Measurements from ENCODE around the gene ZNF451.

The ZNF451 gene

DNA sequence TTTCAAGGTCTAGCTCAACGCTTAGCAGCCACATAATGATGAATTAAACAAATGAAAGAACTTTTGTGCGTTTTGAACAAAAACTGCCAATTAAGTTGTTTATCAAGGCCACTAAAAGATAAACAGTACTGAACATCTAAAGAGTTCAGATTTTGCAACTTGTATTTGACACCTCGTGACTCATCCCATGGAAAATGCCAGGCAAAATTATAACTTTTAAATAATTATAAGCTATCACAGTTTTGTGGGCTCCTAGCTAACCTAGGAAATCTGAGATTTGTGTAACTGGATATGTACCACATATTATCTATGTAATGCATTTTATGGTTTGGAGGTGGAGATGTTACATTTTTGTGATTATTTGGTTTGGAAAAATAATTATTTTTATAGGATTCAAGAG lies 72.5 kb downstream of the ZNF451 start:
- no peak for DNase-seq

DNA sequence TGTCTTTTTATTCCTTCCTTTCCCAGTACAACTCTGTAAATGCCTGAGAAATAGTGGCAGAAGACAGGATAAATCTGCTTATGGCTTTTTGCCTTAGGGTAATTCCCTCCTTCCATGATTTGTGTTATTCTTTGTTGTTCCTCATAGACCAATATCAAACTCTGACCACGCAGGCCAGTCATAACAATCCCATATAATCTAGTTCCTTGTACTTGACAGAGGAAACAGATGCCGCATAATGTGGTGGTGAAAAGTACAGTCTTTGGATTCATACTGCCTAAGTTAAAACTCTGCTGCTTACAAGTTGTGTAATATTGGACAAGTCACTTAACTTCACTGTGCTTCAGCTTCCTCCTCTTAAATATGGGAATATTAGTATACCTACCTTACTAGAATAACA lies 74.0 kb downstream of the ZNF451 start:
- peak; percentile 17 for DNase-seq

DNA sequence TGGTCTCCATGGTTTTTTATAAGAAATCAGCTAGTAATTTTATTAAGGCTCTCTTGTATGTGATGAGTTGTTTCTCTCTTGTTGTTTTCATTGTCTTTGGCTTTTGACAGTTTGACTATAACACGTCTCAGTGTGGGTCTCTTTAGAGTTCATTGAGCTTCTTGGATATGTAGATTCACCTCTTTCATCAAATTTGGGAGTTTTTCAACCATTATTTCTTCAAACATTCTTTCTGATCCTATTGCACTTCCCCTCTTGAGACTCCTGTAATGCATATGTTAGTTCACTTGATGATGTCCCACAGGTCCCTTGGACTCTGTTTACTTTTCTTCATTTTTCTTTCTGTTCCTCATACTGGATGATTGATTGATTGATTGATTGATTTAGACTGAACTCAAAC lies 75.1 kb downstream of the ZNF451 start:
- DNase-seq: no peak

DNA sequence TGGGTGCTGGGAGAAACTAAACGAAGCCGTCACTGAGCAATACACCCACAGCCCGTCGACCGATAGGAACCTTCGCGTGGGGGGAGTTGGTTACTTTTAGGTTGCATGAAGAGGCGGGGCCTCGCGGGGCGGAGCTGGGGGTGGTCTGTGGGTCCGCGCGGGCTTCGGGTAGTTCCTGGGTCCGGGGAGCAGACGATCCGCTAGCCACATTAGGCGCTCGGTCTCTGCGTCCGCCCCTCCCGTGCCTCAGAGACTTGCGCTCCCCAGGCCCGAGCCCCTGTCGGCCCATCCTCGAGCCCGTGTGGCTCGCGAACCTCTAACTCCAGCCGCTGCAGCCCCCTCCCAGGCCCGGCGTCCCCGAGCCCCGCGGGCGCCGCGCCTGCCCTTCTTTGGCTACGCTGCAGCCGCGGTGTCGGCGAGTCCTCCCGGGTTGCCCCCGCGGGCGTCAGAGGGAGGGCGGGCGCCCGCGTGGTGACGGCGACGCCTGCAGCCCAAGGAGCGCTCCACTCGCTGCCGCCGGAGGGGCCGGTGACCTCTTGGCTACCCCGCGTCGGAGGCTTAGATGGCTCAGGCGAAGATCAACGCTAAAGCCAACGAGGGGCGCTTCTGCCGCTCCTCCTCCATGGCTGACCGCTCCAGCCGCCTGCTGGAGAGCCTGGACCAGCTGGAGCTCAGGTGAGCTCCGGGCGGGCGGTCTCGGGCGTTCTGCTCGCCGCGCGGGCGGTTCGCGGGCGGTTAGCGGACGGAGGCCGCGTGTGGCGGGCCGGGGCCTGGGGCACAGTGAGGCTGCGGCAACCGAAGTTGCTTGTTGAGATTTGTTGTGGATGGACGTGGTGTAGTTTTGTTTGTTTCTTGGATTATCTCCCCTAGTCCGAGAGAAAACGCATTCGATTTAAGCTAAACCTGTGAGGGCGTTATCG lies 82.4 kb downstream of the ZNF451 start, which contains the start of gene BAG2:
TSS of gene BAG2 (plus strand) at position 191 of the 920 bp plus-strand sequence. CDS start at position 563, 372 bp downstream.
- peak; percentile 84 for DNase-seq

DNA sequence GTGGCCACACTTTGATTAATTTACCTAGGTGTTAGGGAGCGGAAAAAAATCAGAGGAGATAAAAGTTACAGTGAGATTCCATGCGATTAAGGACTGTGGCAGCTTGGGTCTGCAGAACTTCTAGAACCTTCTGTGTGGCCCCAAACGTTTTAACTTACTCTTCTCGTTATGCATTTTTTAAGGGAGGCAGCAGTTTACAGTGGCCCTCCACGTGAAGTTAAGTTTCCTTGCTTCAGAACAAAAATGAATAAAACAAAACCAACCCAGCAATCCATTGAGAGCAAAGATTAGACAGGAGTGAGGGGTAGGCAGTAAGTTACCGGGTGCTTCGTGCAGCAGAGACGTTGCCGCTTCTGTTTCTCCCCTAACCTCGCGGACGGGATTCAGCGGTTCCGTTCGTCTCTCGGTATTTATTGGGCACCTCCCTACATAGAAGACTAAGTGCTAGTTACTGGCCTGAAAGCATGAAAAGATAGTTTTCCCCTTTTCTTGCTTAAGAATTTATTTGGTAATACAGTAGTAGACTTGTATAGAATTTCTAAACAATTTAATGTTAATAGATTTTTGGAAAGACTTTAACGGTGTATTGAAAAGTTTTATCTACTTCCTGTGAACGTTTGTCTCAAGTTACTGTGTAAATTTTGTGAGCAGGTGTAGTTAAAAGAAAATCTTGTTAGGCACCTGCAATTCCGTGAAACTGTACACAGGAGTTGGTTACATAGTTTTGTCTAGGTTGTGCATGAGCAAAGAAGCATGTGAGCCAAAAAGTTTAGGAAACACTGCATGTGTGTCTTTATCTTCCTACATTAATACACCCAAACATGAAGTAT lies 83.3 kb downstream of the ZNF451 start:
- DNase-seq: no peak

DNA sequence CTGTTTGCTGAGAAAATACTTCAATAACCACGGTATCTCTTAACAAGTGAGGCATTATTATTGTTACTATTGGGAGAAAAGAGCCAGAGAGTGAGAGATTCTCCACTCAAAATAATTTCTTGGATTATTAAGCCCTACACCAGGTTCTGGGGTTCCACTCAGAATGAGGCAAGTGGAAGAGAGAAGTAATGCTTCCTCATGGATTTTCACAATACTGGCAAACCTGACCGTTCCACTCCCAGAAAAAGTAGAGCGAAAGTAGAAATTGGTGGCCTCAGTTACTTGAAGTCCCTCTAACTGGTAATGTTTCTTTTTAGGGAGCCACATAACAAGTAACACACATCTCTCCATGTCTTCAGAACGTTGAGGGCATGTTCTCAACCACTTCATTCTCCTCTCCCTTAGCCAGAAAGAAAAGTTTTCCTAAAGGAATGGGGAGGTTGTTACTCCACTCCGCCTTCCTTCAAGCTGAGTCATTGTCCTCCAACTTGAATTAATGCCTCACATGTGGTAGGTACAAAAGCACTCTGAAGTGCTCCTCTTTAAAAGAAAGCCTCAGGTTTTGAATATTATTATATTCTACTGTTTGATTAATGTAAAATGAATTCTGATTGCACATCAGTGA lies 84.0 kb downstream of the ZNF451 start:
- no peak for DNase-seq

DNA sequence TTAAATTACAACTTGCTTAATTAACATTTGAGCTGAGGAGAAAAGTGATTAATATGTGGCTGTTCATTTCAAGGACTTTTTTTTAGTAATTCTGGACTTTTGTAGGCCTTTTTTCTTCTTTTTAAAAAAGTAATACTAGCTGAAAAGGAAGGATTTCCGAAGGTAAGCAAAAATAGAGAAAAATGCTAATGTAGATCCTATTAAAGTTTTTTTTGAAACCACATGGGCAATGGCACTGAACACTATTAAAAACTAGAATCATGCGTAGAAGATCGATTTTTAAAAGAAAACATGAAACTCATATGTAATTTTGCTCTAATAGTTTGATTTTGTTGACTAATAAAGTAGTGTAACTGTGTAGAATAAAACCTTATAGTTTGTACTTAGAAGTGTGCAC lies 84.5 kb downstream of the ZNF451 start:
- DNase-seq: no peak

DNA sequence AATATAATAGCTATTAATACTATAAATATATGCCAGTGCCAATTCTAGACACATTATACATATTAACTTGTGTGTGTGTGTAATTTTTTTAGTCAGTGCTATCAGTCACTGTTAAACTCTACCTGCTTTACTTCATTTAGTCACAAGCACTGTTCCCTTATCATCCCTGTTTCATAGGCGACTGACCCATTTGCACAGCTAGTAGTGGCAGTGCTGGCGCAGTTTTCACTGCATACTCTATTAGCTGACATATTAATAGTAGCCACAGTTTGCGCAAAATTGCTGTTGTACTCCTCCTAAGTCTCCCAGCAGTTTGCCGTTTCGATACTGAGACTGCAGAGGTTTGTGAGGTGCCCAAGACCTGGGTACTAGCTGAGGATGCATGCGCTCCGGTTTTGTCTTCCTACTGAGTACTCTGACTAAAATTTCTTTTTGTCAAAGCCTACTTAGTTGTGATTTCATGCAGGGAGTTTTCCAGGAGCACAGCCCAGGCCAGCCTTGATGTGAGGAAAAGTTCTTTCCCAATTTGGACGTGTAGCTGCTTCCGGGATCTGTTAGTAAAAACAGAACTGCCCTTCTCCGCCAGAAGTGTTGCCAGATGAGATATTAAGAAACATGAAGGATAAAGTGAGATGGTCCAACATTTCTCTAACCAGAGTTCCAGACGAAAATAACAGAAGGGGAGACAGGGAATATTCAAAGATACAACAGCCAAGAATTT lies 87.7 kb downstream of the ZNF451 start:
- DNase-seq: no peak

DNA sequence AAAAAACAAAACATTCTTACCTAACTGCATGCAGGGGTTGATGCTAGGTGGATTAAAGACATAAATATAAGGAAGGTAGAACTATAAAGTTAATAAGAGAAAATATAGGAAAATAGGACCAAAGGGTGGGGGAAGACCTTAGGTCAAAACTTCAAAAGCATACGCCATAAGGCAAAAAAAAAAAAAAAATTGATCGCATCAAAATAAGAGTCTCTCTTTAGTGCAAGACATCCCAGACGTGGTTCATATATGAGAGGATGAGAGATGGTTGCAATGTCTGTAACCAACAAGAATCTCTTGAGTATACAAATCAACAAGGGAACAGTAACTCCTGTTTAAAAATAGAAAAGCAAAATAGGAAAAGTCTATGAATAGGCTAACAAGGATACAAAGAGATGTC lies 90.6 kb downstream of the ZNF451 start:
- DNase-seq: no peak

DNA sequence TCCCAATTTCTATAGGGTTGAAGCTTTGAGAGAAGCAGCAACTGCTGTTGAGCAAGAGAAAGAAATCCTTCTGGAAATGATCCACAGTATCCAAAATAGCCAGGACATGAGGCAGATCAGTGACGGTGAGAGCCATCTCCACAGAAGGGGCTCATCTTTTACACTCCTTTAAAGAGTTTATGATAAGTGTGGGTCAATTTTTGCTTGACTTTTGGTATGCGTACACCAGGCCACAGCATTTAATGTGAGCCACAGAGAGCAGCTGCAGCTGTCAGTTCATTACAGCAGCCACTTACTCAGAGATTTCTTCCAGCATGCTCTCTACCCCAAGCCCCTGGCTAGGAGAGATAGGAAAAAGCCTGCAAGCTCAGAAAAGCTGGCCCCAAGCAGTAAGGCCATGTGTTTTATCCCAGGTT lies 92.0 kb downstream of the ZNF451 start:
- no peak for DNase-seq

DNA sequence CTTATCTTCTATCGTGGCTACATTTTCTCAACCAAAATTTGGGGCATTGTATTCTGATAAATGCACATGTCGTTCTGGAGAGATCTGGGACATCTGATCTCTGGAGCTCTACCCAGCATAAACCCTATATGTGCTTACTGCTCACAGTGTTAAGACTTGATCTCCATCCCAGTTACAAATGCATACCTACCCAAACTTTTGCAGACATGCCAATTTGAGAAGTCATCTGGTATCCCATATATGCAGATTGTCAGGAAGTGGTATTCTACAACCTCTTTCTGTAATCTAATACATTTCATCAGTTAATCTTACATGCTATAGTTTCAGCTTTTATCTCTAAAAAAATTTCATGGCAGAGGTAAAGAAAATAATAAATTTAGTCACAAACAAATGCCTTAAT lies 93.3 kb downstream of the ZNF451 start:
- DNase-seq: no peak

DNA sequence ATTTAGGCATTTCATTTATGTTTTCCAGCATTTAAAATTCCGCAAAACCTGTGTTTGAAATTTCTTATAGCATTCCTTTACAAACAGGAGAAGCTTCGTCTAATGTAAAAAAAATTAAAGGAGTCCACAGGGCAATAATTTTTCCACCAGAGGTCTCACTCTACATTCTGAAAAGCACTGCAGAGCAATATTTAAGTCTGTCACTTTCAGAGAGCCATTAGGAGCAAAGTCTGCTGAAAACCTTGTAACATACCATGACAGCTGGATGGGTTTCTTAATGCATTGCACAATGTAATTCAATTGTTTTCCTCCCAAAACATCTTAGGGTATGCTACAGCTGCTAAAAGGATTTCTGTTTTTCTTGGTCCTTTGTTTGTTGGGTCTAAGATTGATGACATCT lies 100.2 kb downstream of the ZNF451 start:
- no peak for DNase-seq

DNA sequence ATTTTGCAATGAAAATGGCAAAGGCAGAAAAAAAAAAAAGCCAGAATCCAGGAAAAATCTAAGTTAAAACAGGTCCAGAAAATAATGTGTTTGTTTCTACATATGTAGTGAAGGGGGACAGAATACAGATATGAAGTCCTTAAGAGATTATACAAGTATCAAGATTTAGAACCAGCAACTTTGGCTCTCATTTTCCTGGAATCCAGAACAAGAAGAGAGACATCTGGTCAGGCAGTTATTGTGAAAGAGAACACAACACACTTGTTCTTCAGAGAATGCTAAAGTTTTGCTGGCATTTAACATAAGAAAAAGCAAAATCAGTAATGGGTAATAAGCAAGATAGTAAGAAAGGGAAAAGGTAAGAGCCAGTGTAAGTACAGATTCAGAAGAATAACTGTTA lies 103.2 kb downstream of the ZNF451 start:
- no peak for DNase-seq

DNA sequence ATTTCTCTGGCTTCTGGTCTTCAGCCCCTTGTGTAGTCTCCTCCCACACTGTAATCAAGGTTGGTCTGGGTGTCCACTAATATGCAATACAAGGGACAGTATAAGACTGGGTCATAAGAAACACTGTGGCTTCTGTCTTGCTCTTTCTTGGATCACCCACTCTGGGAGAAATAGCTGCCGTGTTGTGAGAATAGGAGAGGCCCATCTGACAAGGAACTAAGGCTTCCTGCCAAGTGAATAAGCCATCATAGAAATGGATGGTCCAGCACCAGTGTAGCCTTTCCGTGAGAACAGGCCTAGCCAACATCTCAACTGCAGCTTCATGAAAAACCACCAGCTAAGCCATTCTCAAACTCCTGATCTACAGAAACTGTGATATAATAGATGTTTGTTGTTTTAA lies 105.5 kb downstream of the ZNF451 start:
- DNase-seq: no peak

DNA sequence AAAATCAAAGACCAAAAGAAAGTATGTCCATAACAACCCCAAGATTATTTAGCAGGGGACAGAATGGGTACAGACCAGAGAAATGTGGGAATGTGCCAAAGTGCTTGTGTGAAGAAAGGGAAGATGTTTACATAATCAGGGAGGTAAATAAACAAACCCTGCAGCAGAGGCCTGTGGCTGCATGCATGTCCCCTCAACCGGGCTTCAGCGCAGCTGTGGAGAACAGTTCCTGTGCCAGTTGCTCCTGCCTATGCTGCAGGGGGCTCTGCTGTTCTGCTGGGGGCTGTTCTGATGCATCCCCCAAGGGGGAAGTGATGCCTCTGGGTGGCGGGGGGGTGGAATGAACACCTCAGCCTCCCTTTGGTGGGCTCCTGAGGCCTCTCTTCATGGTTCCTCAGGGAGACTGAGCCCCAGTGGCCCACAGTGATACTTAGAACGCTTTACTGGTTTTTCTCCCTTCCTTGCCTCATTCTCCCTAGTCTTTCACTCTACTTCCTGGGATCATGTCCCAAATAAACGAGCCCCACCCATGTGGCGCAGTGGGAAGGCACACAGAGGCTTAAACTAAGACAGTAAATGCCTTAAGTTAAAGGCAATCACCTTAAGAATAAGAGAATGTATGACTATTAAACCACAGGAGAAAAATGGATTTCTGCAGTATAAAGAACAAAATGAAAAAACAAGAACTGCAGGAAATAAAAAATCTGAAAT lies 109.1 kb downstream of the ZNF451 start:
- no peak for DNase-seq

DNA sequence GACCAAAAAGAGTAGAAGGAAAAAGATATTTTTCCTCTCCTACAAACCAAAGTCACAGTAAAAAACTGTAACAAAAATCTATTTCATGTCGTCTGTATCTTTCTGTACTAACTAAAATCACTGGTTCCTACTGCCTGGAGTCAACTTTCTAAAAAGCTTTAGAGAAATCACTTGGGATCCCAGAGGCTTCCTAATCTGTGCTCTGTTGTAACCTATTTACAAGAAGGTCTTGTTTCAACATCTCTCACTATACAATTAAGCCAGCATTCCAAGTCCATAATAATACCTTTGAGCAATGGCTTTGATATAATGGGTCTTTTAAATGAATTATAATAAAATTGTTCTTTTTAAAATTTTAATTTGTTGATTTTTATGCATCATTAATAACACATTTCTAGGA lies 111.7 kb downstream of the ZNF451 start:
- DNase-seq: no peak

DNA sequence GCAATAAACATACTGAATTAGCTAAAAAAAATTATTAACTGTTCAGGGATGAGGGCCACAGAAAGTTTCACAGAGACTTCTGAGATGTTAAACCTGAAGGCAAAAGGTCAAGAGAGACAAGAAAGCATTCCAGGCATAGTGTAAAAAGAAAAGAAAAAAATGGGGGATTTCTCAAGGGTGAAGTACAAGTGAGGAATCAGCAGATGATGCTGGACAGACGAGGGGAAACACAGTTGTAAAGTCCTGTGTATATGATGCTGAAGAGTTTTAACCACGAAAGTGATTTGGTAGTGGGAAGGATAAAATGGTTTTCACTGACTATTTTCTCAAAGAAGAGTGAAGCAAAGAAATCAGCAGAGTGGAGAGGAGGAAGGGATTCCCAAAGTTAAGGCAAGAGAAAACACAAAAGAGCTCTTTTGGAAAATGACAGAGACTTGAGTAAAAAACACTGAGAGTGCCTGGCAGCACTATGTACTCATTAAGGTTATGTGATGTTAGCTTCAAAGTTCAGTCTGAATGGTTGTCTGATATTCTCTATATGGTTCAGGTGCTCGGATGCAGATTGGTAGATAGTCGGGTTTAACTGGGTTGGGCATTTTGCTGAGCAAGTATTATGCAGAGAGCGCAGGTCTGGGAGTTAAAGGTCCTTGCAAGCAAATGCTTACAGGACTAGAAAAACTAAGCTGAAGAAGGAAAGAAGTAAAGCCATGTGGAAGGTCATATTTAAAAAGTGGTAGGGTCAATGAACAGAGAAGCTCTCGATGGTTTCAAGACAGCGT lies 115.8 kb downstream of the ZNF451 start:
- no peak for DNase-seq

DNA sequence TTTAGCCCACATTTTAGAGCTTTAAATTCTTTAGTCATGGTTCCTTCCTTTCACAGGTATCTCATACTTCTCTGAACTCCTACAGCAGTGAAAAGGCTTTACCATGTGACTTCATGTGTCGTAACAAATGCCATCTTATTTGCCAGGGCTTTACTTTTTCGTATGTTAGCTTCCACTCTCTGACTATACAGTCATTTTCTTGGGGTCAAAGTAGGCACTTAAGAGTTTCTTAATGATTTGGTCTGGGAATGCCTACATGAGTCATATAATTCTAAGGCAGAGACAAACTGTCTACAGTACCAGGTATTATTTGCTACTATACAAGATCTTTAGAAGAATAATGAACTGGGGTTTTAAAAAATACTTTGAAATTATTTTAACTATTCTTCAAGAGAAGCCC lies 117.2 kb downstream of the ZNF451 start:
- DNase-seq: no peak

DNA sequence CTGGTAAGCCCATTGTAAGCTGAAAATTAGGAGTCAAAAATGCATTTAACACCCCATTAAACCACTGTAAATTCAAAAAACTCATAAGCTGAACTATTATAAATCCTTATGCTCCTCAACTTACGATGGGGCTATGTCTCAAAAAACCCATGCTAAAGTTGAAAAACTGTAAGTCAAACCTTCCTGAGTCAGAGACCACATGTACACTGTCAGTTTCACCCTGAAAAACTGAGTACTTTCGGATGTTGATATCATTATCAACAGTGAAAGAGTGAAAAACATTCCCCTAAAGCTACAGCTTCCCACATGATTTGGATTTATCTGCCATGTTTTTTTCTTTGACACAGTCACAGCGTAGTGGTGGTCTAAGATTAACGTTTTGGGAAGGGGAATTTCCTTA lies 117.9 kb downstream of the ZNF451 start:
- no peak for DNase-seq

DNA sequence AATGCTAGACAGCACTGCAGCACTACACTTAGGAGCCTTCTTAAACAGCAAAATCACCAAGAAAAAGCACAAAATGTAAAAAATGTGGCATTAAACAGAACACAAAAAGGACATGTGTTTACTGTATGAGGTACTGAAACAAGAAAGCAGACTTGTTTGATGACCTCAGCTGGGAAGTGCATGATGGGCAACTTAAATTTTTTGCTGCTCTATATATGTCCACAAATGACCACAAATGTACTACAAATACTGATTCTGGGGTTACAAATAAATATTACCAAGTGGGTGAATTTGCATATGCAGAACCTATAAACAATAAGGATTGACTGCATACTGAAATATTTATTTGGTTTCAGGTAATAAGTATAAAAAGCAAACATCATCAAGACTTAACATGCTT lies 119.0 kb downstream of the ZNF451 start:
- DNase-seq: no peak

DNA sequence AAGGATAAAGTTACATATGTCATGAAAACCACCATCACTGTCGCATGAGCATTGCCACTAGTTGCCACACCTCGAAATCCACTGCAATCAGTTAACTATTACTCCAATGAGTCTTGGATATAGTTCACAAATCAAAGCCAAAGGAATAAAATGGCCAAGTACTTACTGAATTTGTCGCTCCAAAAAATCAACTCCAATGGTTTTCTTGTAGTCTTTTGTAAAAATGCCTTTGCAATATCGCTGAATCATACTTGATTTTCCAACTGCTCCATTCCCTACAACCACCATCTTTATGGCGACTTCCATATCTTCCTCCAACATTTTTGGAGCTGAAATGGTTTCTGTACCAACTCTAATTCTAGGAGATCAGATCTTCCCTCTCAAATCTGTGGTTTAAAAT lies 120.1 kb downstream of the ZNF451 start:
- no peak for DNase-seq
